Right lobe of liver (tissue), 4 donors: ENCODE results near the gene PPM1K.

Experiments used
- CTCF ChIP-seq, 4 donors: fragments of 200-600 bp in 3 of 4; fragments of 450-650 bp in 1 of 4; IDR thresholded peaks; one replicate each; pipeline versions ENCODE4 v1.5.1 to v1.8.0; 2016 to 2022; ENCODE audit warnings: antibody characterized with exemption in 4 of 4, mild to moderate bottlenecking in 2 of 4
- POLR2A ChIP-seq: fragments of 450-650 bp; IDR thresholded peaks from one replicate; pipeline ENCODE4 v1.6.1; 2017; ENCODE audit warnings: antibody characterized with exemption, mild to moderate bottlenecking
- donor health status: DM: no; HTN: no; CAD: no.
- donor health status: DM: no; HTN: no; CAD: no.
- donor health status: DM: no; HTN: yes; CAD: no.

DNA sequence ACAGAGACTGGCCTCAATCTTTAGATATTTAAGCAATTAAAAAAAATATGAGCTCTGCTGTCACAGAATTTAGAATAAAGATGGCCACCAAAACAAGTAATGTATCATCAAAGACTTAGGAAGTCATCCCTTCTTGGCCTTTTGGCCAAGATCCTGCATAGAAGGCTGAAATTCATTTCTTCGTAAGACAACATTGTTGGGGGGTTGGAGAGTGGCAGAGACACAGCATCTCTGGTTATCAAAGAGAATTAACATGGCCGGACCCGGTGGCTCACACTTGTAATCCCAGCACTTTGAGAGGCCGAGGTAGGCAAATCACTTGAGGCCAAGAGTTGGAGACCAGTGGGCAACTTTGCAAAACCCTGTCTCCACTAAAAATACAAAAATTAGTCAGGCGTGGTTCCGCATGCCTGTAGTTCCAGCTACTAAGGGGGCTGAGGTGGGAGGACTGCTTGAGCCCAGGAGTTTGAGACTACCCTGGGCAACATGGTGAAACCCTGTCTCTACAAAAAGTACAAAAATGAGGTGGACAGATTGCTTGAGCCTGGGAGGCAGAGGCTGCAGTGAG is 4.0 kb downstream of the PPM1K start:
- TF ChIP-seq CTCF (IDR thresholded peaks at IDR 0.05) (no peak), POLR2A (no peak)
